Cardiac fibroblast (primary cell): ENCODE data around the gene FHL5.

Source experiments
- DNase-seq, 2 donors: peaks; one replicate each; pipeline versions ENCODE4 v3.0.0 to v3.0.0-alpha.2; 2010; ENCODE audit warnings: low read depth in 2 of 2
- H3K4me3 ChIP-seq, 2 donors: replicated peaks in 1 of 2; 1 replicate in 1 of 2; 2 replicates in 1 of 2; pipeline ENCODE4 v1.5.1; 2011; ENCODE audit warnings: low read depth in 2 of 2, low read length in 2 of 2, mild to moderate bottlenecking in 2 of 2, moderate library complexity in 1 of 2
- TF ChIP-seq, protein P1 (sequence below): IDR thresholded peaks from one replicate; pipeline ENCODE4 v1.5.1; 2011; ENCODE audit warnings: low read depth, mild to moderate bottlenecking, low read length, inconsistent platforms

Gene FHL5

GRCh38 chr6:96562886-96563285 lies at the start of gene FHL5:
TSS of gene FHL5 (plus strand) at chr6:96563128. CDS start at chr6:96603614, 40,486 bp downstream.
- H3K4me3 ChIP-seq: peak within 1 kb of the TSS in 1 of 2 donors; percentile 16
- TF ChIP-seq, protein P1, sequence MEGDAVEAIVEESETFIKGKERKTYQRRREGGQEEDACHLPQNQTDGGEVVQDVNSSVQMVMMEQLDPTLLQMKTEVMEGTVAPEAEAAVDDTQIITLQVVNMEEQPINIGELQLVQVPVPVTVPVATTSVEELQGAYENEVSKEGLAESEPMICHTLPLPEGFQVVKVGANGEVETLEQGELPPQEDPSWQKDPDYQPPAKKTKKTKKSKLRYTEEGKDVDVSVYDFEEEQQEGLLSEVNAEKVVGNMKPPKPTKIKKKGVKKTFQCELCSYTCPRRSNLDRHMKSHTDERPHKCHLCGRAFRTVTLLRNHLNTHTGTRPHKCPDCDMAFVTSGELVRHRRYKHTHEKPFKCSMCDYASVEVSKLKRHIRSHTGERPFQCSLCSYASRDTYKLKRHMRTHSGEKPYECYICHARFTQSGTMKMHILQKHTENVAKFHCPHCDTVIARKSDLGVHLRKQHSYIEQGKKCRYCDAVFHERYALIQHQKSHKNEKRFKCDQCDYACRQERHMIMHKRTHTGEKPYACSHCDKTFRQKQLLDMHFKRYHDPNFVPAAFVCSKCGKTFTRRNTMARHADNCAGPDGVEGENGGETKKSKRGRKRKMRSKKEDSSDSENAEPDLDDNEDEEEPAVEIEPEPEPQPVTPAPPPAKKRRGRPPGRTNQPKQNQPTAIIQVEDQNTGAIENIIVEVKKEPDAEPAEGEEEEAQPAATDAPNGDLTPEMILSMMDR: no peak
- DNase-seq: peak; percentile 6 to 54

GRCh38 chr6:96520171-96521115 lies 42.5 kb upstream of the FHL5 start:
- TF ChIP-seq, protein P1: no peak
- DNase-seq: peak; percentile 15 to 56
- peak overlapping the region; percentile 64 to 84 for H3K4me3 ChIP-seq

- peak overlapping the region; percentile 64 to 84 for H3K4me3 ChIP-seq
- DNase-seq: no peak
- TF ChIP-seq, protein P1: no peak
Measured at GRCh38 chr6:96521306-96521643, 41.7 kb upstream of the FHL5 start.

DNA sequence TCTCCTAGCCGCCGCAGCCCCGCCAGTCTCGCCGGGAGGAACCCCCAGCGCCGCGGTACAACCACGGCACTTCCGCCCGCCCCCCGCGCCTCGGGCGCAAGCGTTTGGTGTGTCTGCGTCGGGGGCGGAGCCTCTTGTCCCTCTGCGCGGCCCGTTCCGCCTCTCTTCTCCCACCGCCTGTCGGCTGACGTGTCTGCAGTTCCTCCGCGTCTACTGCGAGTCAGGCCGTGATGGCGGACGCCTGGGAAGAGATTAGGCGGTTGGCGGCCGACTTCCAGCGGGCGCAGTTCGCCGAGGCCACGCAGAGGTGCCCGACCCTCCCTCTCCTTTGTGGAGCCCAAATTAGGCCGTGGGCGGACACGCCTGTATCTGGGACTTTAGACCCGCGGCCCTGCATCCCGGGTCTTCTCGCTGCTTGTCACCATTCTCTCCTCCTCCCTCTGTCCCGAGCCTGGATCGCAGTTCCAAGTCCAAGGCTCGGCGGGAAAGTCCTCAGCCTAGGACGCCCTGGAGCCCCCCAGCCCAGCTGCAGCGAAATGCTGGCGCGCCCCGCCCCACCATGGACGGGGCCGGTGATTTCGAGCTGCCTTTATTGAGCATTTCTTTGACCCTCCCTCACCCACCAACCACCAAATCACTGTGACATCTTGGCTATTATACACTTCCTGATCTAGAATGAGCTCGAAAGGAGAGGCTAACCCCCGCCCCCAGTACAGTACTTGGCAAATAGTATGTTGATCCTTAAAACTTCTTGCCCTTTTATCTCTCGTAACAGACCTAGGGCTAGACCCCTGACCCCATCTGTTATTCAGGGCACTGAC lies 41.1 kb upstream of the FHL5 start, which contains the start of gene UFL1:
Gene UFL1, plus strand, starts transcription at position 163 of the 821 bp plus-strand sequence. Its CDS starts 68 bp downstream, at position 231.
- TF ChIP-seq, protein P1: peak; percentile 1
- DNase-seq: peak; percentile 92 to 94
- H3K4me3 ChIP-seq: peak within 1 kb of the TSS; percentile 64 to 84

DNA sequence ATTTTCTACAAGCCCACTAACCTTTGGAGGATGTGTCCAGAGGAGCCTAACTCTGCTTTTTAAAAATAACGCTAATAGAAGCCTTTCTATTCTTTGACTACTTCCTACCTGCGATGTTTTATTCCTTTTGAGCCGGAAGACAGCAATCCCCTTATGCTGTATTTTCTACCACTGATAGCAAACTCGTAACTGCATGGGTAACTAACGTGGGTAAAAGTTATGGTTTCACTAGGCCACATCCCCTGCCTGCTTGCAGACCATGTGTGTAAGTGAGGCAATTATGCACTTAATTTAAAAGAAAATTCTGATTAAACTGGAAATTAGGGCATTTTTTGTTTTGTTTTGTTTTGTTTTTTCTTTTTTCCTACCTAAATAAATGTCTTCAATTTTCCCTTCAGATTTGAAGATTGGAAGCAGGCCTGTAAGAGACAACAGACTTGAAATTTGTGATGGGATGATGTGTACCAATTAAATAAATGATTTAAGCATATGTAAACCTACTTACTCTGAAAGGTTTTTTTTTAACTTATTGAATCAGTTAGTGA lies 40.4 kb upstream of the FHL5 start:
- peak overlapping the region; percentile 64 to 84 for H3K4me3 ChIP-seq
- DNase-seq: peak; percentile 29 to 31
- TF ChIP-seq, protein P1: no peak

GRCh38 chr6:96528193-96528592 lies 34.7 kb upstream of the FHL5 start:
- no peak overlapping the region for H3K4me3 ChIP-seq
- TF ChIP-seq, protein P1: no peak
- DNase-seq: no peak
